ENCODE results near the gene KY.

GRCh38 chr3:134677987-134678308 is 27.1 kb upstream of the KY start:
- TF ChIP-seq CTCF (IDR thresholded peaks at IDR 0.05) (no peak), POLR2A (IDR thresholded peaks at IDR 0.05) (no peak)
